Measurements from ENCODE around the gene DUS1L.

DUS1L gene

GRCh38 chr17:82088838-82089722, 23.5 kb upstream of the DUS1L start:
- DNase-seq (ENCODE audit: low spot score) = no peak

- DNase-seq (ENCODE audit: low spot score) = no peak
Measured at GRCh38 chr17:82087961-82088837, 22.6 kb upstream of the DUS1L start.

- DNase-seq (ENCODE audit: low spot score) = no peak
Measured at GRCh38 chr17:82086941-82087906, 21.6 kb upstream of the DUS1L start.

- no peak for DNase-seq (ENCODE audit: low spot score)
Measured at GRCh38 chr17:82085931-82086764, 20.5 kb upstream of the DUS1L start.

- no peak for DNase-seq (ENCODE audit: low spot score)
Measured at GRCh38 chr17:82085031-82085861, 19.6 kb upstream of the DUS1L start.

GRCh38 chr17:82084373-82085030, 18.9 kb upstream of the DUS1L start:
- DNase-seq (ENCODE audit: low spot score) = no peak

- DNase-seq (ENCODE audit: low spot score) = no peak
Measured at GRCh38 chr17:82083533-82084359, 18.1 kb upstream of the DUS1L start.

GRCh38 chr17:82083009-82083408, 17.4 kb upstream of the DUS1L start:
- no peak for DNase-seq (ENCODE audit: low spot score)

- no peak for DNase-seq (ENCODE audit: low spot score)
Measured at GRCh38 chr17:82082456-82082855, 16.9 kb upstream of the DUS1L start.

- DNase-seq (ENCODE audit: low spot score) = no peak
Measured at GRCh38 chr17:82081966-82082365, 16.4 kb upstream of the DUS1L start.

GRCh38 chr17:82081546-82081945, 15.9 kb upstream of the DUS1L start:
- DNase-seq (ENCODE audit: low spot score) = no peak

GRCh38 chr17:82080789-82081464, 15.3 kb upstream of the DUS1L start:
- DNase-seq (ENCODE audit: low spot score) = no peak

- no peak for DNase-seq (ENCODE audit: low spot score)
Measured at GRCh38 chr17:82080048-82080788, 14.6 kb upstream of the DUS1L start.

- DNase-seq (ENCODE audit: low spot score) = no peak
Measured at GRCh38 chr17:82079001-82079677, 13.5 kb upstream of the DUS1L start.

- no peak for DNase-seq (ENCODE audit: low spot score)
Measured at GRCh38 chr17:82078433-82078832, 12.8 kb upstream of the DUS1L start.
